HG03442 (cell line): ENCODE data around the gene CENPM.

Experiments used
- ATAC-seq: cut with Tn5 transposase; IDR thresholded peaks from one replicate; pipeline ENCODE4 v1.9.1; 2021; ENCODE audit warnings: mild to moderate bottlenecking, moderate library complexity; ENCODE audit not compliant: unreplicated experiment

CENPM gene

GRCh38 chr22:41900652-41901312 is 46.2 kb downstream of the CENPM start:
- ATAC-seq: no peak

- no peak for ATAC-seq
Observed at GRCh38 chr22:41899992-41900651, 46.8 kb downstream of the CENPM start.

- no peak for ATAC-seq
Observed at GRCh38 chr22:41899110-41899509, 47.8 kb downstream of the CENPM start.

GRCh38 chr22:41898645-41899044 is 48.3 kb downstream of the CENPM start:
- no peak for ATAC-seq

- ATAC-seq: no peak
Observed at GRCh38 chr22:41893591-41894375, 53.2 kb downstream of the CENPM start.

GRCh38 chr22:41892721-41893120 is 54.2 kb downstream of the CENPM start:
- ATAC-seq: no peak

GRCh38 chr22:41891407-41891806 is 55.5 kb downstream of the CENPM start:
- ATAC-seq: no peak
